ENCODE results near the gene PALMD. TPM values are rescaled to one million over a fixed set of nuclear protein-coding genes. Genes with fewer than 3 reads are reported as not detected.
A peak's percentile ranks its signal among the peaks of the same experiment; 100 is the strongest.

The PALMD gene
- polyA plus RNA-seq, 1 of the 3 experiments (the other 2 are of a cell fraction) = 1.8 TPM

DNA sequence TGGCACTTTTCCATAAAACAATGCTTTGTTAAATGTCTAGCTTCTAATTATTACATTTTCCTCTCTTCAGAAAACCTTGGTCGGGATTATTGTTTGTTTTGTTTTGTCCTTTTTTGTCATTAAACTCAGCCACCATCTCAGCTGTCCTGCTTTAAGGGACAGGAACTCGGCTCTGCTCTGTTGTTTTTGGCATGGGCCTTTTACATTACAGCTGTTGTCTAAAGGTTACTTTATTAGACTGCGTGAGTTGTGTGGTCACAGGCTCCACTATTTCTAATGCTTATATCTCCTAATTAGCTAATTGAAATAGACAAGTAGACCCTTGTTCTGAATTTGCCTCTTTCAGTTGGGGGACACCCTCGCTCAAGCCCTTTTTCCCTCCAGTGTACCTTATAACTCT lies 1.6 kb downstream of the PALMD start:
- Histone ChIP-seq H3K9me2 (no peaks in the 10 kb centered on the region), H3K4me2 (peak overlapping the region; percentile 78), H3K36me3 (replicated peaks in 1 of 2; ENCODE audit: control insufficient read depth in 1 of 2, insufficient read depth in 2 of 2, low read length in 1 of 2) (peaks cover 0 to 5% of the 10 kb centered on the region in 2 experiments), H3K4me3 (ENCODE audit: low read depth in 2 of 2, low read length in 1 of 2) (peak overlapping the region; percentile 22 to 67; a peak in 3 of 4 replicates), H3K27ac (ENCODE audit: low read depth in 2 of 2, low read length in 1 of 2) (peak overlapping the region in 1 of 2 experiments; percentile 79; a peak in 3 of 4 replicates), H3K9ac (peak overlapping the region; percentile 86), H3K79me2 (ENCODE audit: insufficient read depth) (peaks cover 41% of the 10 kb centered on the region), H3K9me3 (no peaks in the 10 kb centered on the region), H4K20me1 (ENCODE audit: insufficient read depth) (no peaks in the 10 kb centered on the region), H3F3A (replicated peaks; ENCODE audit: insufficient read depth) (peaks cover 12% of the 10 kb centered on the region), H3K4me1 (ENCODE audit: control insufficient read depth in 1 of 2, insufficient read depth in 2 of 2, low read depth in 1 of 2, low read length in 1 of 2) (peaks cover 0 to 25% of the 10 kb centered on the region in 2 experiments; a peak in 3 of 4 replicates), H2AFZ (ENCODE audit: low read depth) (no peak overlapping the region; the same call in 1 of the 2 replicates), H3K27me3 (ENCODE audit: insufficient read depth) (no peaks in the 10 kb centered on the region)
- TF ChIP-seq, protein P1, sequence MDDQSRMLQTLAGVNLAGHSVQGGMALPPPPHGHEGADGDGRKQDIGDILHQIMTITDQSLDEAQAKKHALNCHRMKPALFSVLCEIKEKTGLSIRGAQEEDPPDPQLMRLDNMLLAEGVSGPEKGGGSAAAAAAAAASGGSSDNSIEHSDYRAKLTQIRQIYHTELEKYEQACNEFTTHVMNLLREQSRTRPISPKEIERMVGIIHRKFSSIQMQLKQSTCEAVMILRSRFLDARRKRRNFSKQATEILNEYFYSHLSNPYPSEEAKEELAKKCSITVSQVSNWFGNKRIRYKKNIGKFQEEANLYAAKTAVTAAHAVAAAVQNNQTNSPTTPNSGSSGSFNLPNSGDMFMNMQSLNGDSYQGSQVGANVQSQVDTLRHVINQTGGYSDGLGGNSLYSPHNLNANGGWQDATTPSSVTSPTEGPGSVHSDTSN (IDR thresholded peaks at IDR 0.05) = no peak
- TF ChIP-seq EP300 (IDR thresholded peaks at IDR 0.05; ENCODE audit: borderline replicate concordance in 1 of 2, low read depth in 1 of 2, low read length in 1 of 2) (no peak), RAD21 (IDR thresholded peaks at IDR 0.05; ENCODE audit: low read length) (no peak), GABPA (IDR thresholded peaks at IDR 0.05; ENCODE audit: low read depth) (no peak), JUND (IDR thresholded peaks at IDR 0.05) (no peak), SIN3A (IDR thresholded peaks at IDR 0.05; ENCODE audit: borderline replicate concordance, low read depth, low read length) (no peak), FOXJ3 (CRISPR knock-in tag; IDR thresholded peaks at IDR 0.05) (no peak), POLR2AphosphoS5 (IDR thresholded peaks at IDR 0.05; ENCODE audit: low read depth, low read length) (no peak), YY1 (IDR thresholded peaks at IDR 0.05; ENCODE audit: low read depth) (no peak), EZH2phosphoT487 (IDR thresholded peaks at IDR 0.05; ENCODE audit: borderline replicate concordance, low read depth) (no peak), RCOR1 (IDR thresholded peaks at IDR 0.05; ENCODE audit: low read length) (no peak), GATA2 (CRISPR knock-in tag; IDR thresholded peaks at IDR 0.05) (no peak), NRF1 (IDR thresholded peaks at IDR 0.05; ENCODE audit: low read depth, low read length) (no peak)
- TF ChIP-seq, protein P2, sequence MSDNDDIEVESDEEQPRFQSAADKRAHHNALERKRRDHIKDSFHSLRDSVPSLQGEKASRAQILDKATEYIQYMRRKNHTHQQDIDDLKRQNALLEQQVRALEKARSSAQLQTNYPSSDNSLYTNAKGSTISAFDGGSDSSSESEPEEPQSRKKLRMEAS (IDR thresholded peaks at IDR 0.05; ENCODE audit: low read depth) = no peak
- CTCF ChIA-PET = interaction anchor here (1.0 to 1.6 kb wide), 6 partner anchors 8 to 911 kb away, joined by 3 to 4 read pairs (median 4); no protein-coding TSS in a partner anchor
- no peak for DNase-seq
- POLR2A ChIA-PET = no interaction called here
- WGBS (ENCODE audit: low lambda C conversion rate) = 60% methylated on average over 4 of the region's 4 CpGs

DNA sequence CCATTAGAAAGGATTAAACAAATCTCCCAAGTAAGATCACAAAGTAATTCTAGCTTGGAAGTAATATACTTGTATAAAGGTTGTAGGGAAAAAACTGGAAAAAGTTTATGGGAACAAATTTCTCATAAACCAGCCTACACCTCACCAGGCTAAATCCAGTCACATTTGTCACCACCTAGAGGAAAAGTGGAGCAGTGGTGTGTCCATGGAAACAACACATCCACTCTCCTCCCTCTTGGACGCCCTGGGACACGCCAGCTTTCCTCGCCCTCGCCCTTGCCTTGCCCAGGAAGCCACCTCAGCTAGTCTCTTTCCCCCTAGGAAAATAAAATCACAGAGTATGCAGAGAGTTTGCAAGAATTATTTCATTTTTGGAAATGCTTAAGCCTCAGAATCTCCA lies 2.2 kb downstream of the PALMD start:
- H3K4me2 ChIP-seq = peak overlapping the region; percentile 78
- POLR2A ChIA-PET = no interaction called here
- H3K27me3 ChIP-seq (ENCODE audit: insufficient read depth) = no peaks in the 10 kb centered on the region
- H3K36me3 ChIP-seq (replicated peaks in 1 of 2; ENCODE audit: control insufficient read depth in 1 of 2, insufficient read depth in 2 of 2, low read length in 1 of 2) = peaks cover 0 to 5% of the 10 kb centered on the region in 2 experiments
- peak overlapping the region in 1 of 2 experiments; percentile 79; a peak in 2 of 4 replicates for H3K27ac ChIP-seq (ENCODE audit: low read depth in 2 of 2, low read length in 1 of 2)
- H3K79me2 ChIP-seq (ENCODE audit: insufficient read depth) = peaks cover 41% of the 10 kb centered on the region
- H3K9me3 ChIP-seq = no peaks in the 10 kb centered on the region
- no peaks in the 10 kb centered on the region for H3K9me2 ChIP-seq
- H2AFZ ChIP-seq (ENCODE audit: low read depth) = no peak overlapping the region; the same call in 1 of the 2 replicates
- peak; percentile 19 for DNase-seq
- peak overlapping the region in 1 of 2 experiments; percentile 67; a peak in 2 of 4 replicates for H3K4me3 ChIP-seq (ENCODE audit: low read depth in 2 of 2, low read length in 1 of 2)
- H3K9ac ChIP-seq = peak overlapping the region; percentile 86
- H3K4me1 ChIP-seq (ENCODE audit: control insufficient read depth in 1 of 2, insufficient read depth in 2 of 2, low read depth in 1 of 2, low read length in 1 of 2) = peaks cover 0 to 25% of the 10 kb centered on the region in 2 experiments; a peak in 3 of 4 replicates
- WGBS (ENCODE audit: low lambda C conversion rate) = 84% methylated on average over 4 of the region's 4 CpGs
- CTCF ChIA-PET = interaction anchor here (1.0 to 1.6 kb wide), 4 partner anchors 9 to 912 kb away, joined by 3 to 4 read pairs (median 3); no protein-coding TSS in a partner anchor
- no peaks in the 10 kb centered on the region for H4K20me1 ChIP-seq (ENCODE audit: insufficient read depth)
- TF ChIP-seq CHD2 (IDR thresholded peaks at IDR 0.05; ENCODE audit: low read length, partially characterized antibody) = no peak
- TF ChIP-seq, protein P3, sequence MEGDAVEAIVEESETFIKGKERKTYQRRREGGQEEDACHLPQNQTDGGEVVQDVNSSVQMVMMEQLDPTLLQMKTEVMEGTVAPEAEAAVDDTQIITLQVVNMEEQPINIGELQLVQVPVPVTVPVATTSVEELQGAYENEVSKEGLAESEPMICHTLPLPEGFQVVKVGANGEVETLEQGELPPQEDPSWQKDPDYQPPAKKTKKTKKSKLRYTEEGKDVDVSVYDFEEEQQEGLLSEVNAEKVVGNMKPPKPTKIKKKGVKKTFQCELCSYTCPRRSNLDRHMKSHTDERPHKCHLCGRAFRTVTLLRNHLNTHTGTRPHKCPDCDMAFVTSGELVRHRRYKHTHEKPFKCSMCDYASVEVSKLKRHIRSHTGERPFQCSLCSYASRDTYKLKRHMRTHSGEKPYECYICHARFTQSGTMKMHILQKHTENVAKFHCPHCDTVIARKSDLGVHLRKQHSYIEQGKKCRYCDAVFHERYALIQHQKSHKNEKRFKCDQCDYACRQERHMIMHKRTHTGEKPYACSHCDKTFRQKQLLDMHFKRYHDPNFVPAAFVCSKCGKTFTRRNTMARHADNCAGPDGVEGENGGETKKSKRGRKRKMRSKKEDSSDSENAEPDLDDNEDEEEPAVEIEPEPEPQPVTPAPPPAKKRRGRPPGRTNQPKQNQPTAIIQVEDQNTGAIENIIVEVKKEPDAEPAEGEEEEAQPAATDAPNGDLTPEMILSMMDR (IDR thresholded peaks at IDR 0.05) = peak; percentile 49
- TF ChIP-seq RAD21 (IDR thresholded peaks at IDR 0.05; ENCODE audit: low read length) = peak; percentile 32; the same call in 1 of the 2 replicates
- no peak for TF ChIP-seq RCOR1 (IDR thresholded peaks at IDR 0.05; ENCODE audit: low read length)
- H3F3A ChIP-seq (replicated peaks; ENCODE audit: insufficient read depth) = peaks cover 12% of the 10 kb centered on the region
